NCI-H460 (cell line): ENCODE results near the gene KRTAP16-1. TPM values are rescaled to one million over a fixed set of nuclear protein-coding genes. Genes with fewer than 3 reads are reported as not detected.

Source experiments
- small RNA-seq, 2 experiments: library from RNA; depleted of rRNA; stranded (forward); fragments of <200 nt; gene quantifications; one replicate each; pipeline ENCODE3, GENCODE V24; 2014
- total RNA-seq: library from RNA; depleted of rRNA; stranded (reverse); fragments of >200 nt; shearing (Covaris generic); gene quantifications from 2 replicates; pipeline ENCODE4 v1.2.3, GENCODE V29; 2014; rRNA removed

The KRTAP16-1 gene
- total RNA-seq, 1 experiment from 2014 or later, result not detected

Small RNAs within 50 kb of the gene (small RNA-seq; reads per million reads assigned to genes)
- gene KRTAP9-10P, result 0 reads per million in 2 experiments

Other genes starting within 250 kb of the KRTAP16-1 start
- not detected in 2 replicates for gene KRTAP2-3, start 249.2 kb downstream of the KRTAP16-1 start, total RNA-seq
- gene KRTAP2-4, start 243.4 kb downstream of the KRTAP16-1 start, total RNA-seq, result not detected in 2 replicates
- gene KRTAP4-7, start 225.2 kb downstream of the KRTAP16-1 start, total RNA-seq, result not detected in 2 replicates
- not detected in 2 replicates for gene KRTAP4-8, start 211.2 kb downstream of the KRTAP16-1 start, total RNA-seq
- gene KRTAP4-16, start 207.1 kb downstream of the KRTAP16-1 start, total RNA-seq, result not detected in 2 replicates
- gene KRTAP4-9, start 203.9 kb downstream of the KRTAP16-1 start, total RNA-seq, result not detected in 2 replicates
- gene KRTAP4-11, start 190.9 kb downstream of the KRTAP16-1 start, total RNA-seq, result not detected in 2 replicates
- gene KRTAP4-12, start 185.1 kb downstream of the KRTAP16-1 start, total RNA-seq, result not detected in 2 replicates
- not detected in 2 replicates for gene KRTAP4-6, start 168.8 kb downstream of the KRTAP16-1 start, total RNA-seq
- not detected in 2 replicates for gene KRTAP4-5, start 159.5 kb downstream of the KRTAP16-1 start, total RNA-seq
- gene KRTAP4-4, start 148.6 kb downstream of the KRTAP16-1 start, total RNA-seq, result not detected in 2 replicates
- gene KRTAP4-3, start 141.1 kb downstream of the KRTAP16-1 start, total RNA-seq, result not detected in 2 replicates
- gene KRTAP4-2, start 131.1 kb downstream of the KRTAP16-1 start, total RNA-seq, result not detected in 2 replicates
- gene KRTAP4-1, start 124.4 kb downstream of the KRTAP16-1 start, total RNA-seq, result 0.17 TPM in 1 of 2 replicates, not detected in the other
- not detected in 2 replicates for gene KRTAP9-1, start 119.4 kb downstream of the KRTAP16-1 start, total RNA-seq
- gene KRTAP9-2, start 82.7 kb downstream of the KRTAP16-1 start, total RNA-seq, result not detected in 2 replicates
- gene KRTAP9-3, start 76.9 kb downstream of the KRTAP16-1 start, total RNA-seq, result not detected in 2 replicates
- gene KRTAP9-8, start 71.3 kb downstream of the KRTAP16-1 start, total RNA-seq, result not detected in 2 replicates
- not detected in 2 replicates for gene KRTAP9-4, start 59.6 kb downstream of the KRTAP16-1 start, total RNA-seq
- not detected in 2 replicates for gene KRTAP9-9, start 53.9 kb downstream of the KRTAP16-1 start, total RNA-seq
- not detected in 2 replicates for gene KRTAP9-6, start 43.9 kb downstream of the KRTAP16-1 start, total RNA-seq
- not detected in 2 replicates for gene KRTAP9-7, start 33.6 kb downstream of the KRTAP16-1 start, total RNA-seq
- gene KRTAP29-1, start 6.5 kb downstream of the KRTAP16-1 start, total RNA-seq, result not detected in 2 replicates
- not detected in 2 replicates for gene KRTAP17-1, start 6.4 kb upstream of the KRTAP16-1 start, total RNA-seq
- not detected in 2 replicates for gene KRT33A, start 41.5 kb upstream of the KRTAP16-1 start, total RNA-seq
- gene KRT33B, start 60.5 kb upstream of the KRTAP16-1 start, total RNA-seq, result not detected in 2 replicates
- 0.10 TPM in 1 of 2 replicates, not detected in the other for gene KRT34, start 73.0 kb upstream of the KRTAP16-1 start, total RNA-seq
- gene KRT31, start 88.3 kb upstream of the KRTAP16-1 start, total RNA-seq, result not detected in 2 replicates
- not detected in 2 replicates for gene KRT37, start 115.3 kb upstream of the KRTAP16-1 start, total RNA-seq
- gene KRT38, start 131.7 kb upstream of the KRTAP16-1 start, total RNA-seq, result not detected in 2 replicates
- not detected in 2 replicates for gene KRT32, start 158.1 kb upstream of the KRTAP16-1 start, total RNA-seq
- gene KRT35, start 171.8 kb upstream of the KRTAP16-1 start, total RNA-seq, result not detected in 2 replicates
- gene KRT36, start 180.6 kb upstream of the KRTAP16-1 start, total RNA-seq, result not detected in 2 replicates
- not detected in 2 replicates for gene KRT13, start 196.3 kb upstream of the KRTAP16-1 start, total RNA-seq
- gene KRT15, start 209.6 kb upstream of the KRTAP16-1 start, total RNA-seq, result 3.7 and 6.0 TPM in 2 replicates
- 1,671 and 1,675 TPM in 2 replicates for gene KRT19, start 219.0 kb upstream of the KRTAP16-1 start, total RNA-seq